ENCODE data around the gene TNFSF11. TPM values are rescaled to one million over a fixed set of nuclear protein-coding genes. Genes with fewer than 3 reads are reported as not detected.

TNFSF11 gene
- polyA plus RNA-seq, 6 donors from 2014 or later, result not detected

DNA sequence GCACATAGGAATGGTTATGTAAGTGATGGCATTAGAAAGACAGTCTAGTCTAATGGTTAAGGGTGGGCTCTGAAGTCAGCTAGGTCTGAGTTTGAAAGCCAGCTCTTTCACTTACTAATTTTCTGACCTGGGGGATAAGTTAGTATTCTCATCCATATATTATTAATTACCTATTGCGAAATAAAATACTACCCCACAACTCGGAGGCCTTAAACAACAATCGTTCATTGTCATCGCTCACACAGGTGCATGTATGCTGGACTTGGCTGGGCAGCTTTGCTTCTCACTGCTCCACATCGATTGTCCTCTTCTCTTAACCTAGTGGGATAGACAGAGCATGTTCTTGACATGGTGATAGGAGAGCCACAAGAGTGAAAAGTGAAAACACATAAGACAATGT, 54.7 kb downstream of the TNFSF11 start:
- Mint-ChIP-seq H3K36me3 (no peaks in the 10 kb centered on the region), H3K9me3 (peaks cover 0 to 1% (median 0%) of the 10 kb centered on the region in 7 donors), H3K27me3 (peaks cover 5 to 26% (median 5%) of the 10 kb centered on the region in 3 donors), H3K27ac (no peak overlapping the region), H3K4me1 (no peaks in the 10 kb centered on the region), H3K4me3 (no peak overlapping the region)
- ATAC-seq (ENCODE audit: low read depth in 2 of 2), result no peak
- no peak for DNase-seq

DNA sequence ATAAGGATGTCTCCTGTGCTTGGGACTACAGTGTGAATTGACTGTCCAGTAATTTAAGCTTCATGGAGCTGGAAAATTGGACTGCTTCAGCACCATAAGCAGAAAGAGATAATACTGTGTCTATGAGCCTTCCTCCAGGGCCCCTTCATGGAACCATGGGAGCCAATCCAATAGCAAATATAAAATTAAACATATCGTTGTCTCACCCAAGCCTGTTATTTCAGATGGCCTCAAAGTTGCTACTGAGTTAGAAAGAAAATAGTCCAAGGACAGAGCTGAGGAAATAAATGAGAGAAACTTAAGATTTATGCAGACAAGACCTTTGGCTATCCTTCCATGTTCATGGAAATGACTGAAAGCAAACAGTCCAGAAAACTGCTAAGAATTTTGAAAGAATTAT, 57.2 kb downstream of the TNFSF11 start:
- H3K4me3 Mint-ChIP-seq, result no peak overlapping the region
- DNase-seq (no peak), ATAC-seq (ENCODE audit: low read depth in 2 of 2) (no peak)
- H3K36me3 Mint-ChIP-seq, result no peaks in the 10 kb centered on the region
- no peaks in the 10 kb centered on the region for H3K4me1 Mint-ChIP-seq
- H3K27me3 Mint-ChIP-seq, result peaks cover 5 to 21% (median 13%) of the 10 kb centered on the region in 3 donors
- H3K9me3 Mint-ChIP-seq, result peaks cover 0 to 2% (median 0%) of the 10 kb centered on the region in 7 donors
- H3K27ac Mint-ChIP-seq, result peak overlapping the region in 1 of 6 donors; percentile 49

DNA sequence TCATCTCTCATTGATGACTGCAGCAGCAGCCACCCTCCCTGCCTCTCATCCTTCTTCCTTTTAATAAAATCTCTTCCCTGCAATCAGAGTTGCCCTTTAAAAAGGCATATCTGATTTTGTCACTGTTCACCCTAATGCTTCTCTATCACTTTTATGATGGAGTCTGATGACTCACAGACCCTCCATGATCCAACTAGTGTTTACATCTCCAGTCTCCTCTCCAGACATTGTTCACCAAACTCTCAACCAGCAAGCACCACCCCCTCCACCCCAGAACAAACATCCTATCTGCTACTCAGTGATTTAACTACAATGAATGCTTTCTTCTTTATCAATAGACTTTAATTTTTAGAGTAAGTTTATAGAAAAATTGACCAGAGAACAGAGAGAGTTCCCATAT, 59.5 kb downstream of the TNFSF11 start:
- Mint-ChIP-seq H3K27me3 (peaks cover 0 to 10% (median 8%) of the 10 kb centered on the region in 3 donors), H3K27ac (peak overlapping the region in 1 of 6 donors; percentile 61), H3K36me3 (no peaks in the 10 kb centered on the region), H3K4me1 (no peaks in the 10 kb centered on the region), H3K9me3 (peaks cover 0 to 3% (median 0%) of the 10 kb centered on the region in 7 donors), H3K4me3 (no peak overlapping the region)
- DNase-seq, result no peak
- no peak for ATAC-seq (ENCODE audit: low read depth in 2 of 2)

DNA sequence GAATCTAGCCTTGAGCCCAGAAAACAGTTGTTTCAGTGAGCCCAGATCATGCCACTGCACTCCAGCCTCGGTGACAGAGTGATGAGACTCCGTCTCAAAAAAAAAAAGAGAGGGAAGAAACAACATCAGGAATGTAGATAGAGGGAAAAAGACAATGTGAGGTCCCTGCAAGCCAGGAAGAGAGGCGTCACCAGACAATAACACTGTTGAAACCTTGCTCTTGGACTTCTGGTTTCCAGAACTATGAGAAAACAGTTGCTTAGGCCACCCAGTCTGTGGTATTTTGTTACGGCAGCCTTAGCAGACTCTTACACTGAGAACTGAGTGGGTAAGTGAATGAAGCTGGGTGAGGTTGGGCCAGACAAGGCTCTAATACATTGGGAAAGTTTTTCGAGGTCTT, 64.1 kb downstream of the TNFSF11 start:
- no peak for ATAC-seq (ENCODE audit: low read depth in 2 of 2)
- H3K4me3 Mint-ChIP-seq, result no peak overlapping the region

DNA sequence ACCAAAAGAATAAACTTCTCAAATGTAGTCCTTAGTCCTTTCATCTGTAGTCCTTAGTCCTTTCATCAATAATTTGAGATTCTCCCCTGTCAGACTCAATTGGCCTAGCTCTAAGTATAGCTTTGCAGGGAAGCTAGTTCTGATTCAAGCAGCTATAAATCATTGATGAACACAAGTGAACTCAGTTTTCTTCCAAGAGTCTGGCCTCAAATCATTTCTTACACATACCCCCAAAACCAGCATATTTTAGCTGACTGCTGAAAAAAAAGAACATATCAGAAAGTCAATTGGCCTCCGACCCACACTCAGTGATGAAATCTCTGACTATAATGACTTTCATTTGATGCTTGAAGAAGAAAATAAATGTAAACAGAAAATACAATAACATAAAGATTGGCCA, 64.9 kb downstream of the TNFSF11 start:
- H3K4me3 Mint-ChIP-seq, result no peak overlapping the region
- H3K27me3 Mint-ChIP-seq, result peaks cover 0 to 21% (median 16%) of the 10 kb centered on the region in 3 donors
- H3K4me1 Mint-ChIP-seq, result no peaks in the 10 kb centered on the region
- H3K9me3 Mint-ChIP-seq, result peaks cover 2 to 20% (median 11%) of the 10 kb centered on the region in 7 donors
- ATAC-seq (ENCODE audit: low read depth in 2 of 2) (no peak), DNase-seq (no peak)
- no peak overlapping the region for H3K27ac Mint-ChIP-seq
- peaks cover 0 to 9% of the 10 kb centered on the region in 2 donors for H3K36me3 Mint-ChIP-seq

More for the DNA sequence above, 64.1 kb downstream of the TNFSF11 start:
- Mint-ChIP-seq H3K9me3 (peaks cover 2 to 20% (median 11%) of the 10 kb centered on the region in 7 donors), H3K27ac (no peak overlapping the region), H3K36me3 (peaks cover 0 to 9% of the 10 kb centered on the region in 2 donors), H3K27me3 (peaks cover 0 to 21% (median 16%) of the 10 kb centered on the region in 3 donors), H3K4me1 (no peaks in the 10 kb centered on the region)
- DNase-seq, result no peak

DNA sequence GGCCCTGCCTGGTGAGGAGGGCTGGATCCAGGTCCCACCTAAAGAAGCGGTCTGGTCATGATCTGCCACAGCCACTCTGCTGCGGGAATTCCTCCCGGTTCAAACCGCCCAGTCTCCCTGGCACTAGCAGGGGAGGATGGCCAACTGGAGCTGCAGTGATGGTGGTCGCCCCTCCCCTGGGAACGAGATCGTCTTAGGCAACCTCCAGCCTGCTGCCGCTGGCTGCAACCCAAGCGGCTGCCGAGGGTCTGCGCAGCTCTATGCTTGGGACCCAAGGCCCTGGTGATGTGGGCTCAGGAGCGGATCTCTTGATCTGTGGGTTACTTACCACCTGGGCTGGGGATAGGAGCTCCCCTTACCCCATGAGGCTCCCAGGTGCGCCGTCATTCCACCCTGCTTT, 69.1 kb downstream of the TNFSF11 start:
- Mint-ChIP-seq H3K9me3 (peaks cover 2 to 20% (median 11%) of the 10 kb centered on the region in 7 donors), H3K27ac (no peak overlapping the region), H3K36me3 (peaks cover 0 to 9% of the 10 kb centered on the region in 2 donors), H3K4me1 (no peaks in the 10 kb centered on the region), H3K4me3 (no peak overlapping the region), H3K27me3 (peaks cover 4 to 20% (median 16%) of the 10 kb centered on the region in 3 donors)
- DNase-seq, result no peak
- ATAC-seq (ENCODE audit: low read depth in 2 of 2), result no peak

DNA sequence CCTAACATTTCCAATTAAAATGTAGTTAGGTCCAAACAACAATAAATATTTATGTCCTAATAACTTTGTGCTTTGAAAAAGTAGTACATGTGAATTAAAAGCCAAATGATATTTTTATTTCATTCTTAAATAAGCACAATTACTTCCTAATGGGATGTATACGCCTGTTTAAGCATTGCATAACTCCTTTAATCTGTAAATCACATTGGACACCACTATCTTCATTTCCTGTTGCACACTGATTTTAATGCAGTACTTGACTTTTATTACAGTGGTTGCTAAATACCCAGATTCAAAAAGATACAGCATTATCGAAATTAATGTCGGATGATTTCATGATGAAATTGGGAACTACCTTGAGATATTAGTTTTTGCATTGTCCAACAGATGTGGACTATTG, 70.9 kb downstream of the TNFSF11 start:
- peaks cover 7 to 20% (median 19%) of the 10 kb centered on the region in 3 donors for H3K27me3 Mint-ChIP-seq
- peaks cover 2 to 20% (median 9%) of the 10 kb centered on the region in 7 donors for H3K9me3 Mint-ChIP-seq

DNA sequence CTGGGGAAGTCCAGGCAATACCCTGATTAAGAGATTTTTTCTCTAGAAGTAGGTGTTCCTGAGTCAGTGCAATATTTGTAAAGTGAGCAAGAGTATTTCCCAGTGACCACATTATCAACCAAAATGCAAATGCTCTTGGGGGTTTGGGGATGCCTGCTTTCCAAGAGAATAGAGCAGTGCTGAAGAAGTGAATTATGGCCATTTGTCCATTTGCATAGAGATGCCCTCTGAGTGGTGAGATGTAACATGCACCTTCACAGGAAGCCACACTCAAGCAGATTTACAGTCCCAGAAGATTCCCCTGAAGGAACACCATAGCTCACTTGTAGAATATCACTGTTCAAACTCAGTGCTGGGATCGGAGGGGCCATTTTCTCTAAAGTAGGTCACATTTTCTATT, 71.8 kb downstream of the TNFSF11 start:
- Mint-ChIP-seq H3K36me3 (peaks cover 0 to 9% of the 10 kb centered on the region in 2 donors), H3K4me1 (peaks cover 0 to 2% (median 0%) of the 10 kb centered on the region in 3 donors), H3K9me3 (peaks cover 0 to 14% (median 9%) of the 10 kb centered on the region in 7 donors), H3K27me3 (peaks cover 16 to 28% (median 25%) of the 10 kb centered on the region in 3 donors), H3K27ac (no peak overlapping the region), H3K4me3 (no peak overlapping the region)
- ATAC-seq (ENCODE audit: low read depth in 2 of 2), result no peak
- no peak for DNase-seq

More for the DNA sequence above, 70.9 kb downstream of the TNFSF11 start:
- Mint-ChIP-seq H3K4me3 (no peak overlapping the region), H3K27ac (no peak overlapping the region), H3K36me3 (peaks cover 0 to 9% of the 10 kb centered on the region in 2 donors), H3K4me1 (no peaks in the 10 kb centered on the region)
- DNase-seq, result no peak
- no peak for ATAC-seq (ENCODE audit: low read depth in 2 of 2)

DNA sequence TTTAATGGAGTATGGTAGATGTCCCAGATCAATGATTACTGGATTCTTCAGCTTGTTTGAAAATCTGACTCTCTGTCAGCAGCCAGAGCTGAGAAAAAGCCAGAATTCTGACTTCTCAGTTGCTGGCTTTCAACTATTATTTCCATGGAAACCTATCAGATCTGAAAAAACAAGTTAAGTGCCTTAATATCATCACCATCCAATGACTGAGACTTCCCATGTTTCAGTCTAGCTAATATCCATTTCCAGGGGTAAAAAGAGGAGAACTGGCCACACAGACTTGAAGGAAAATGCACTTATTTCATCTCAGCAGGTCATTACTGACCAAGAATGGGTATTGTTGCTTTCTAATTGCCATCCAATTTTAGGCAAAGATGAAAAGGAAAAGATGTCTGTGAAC, 75.2 kb downstream of the TNFSF11 start:
- ATAC-seq (ENCODE audit: low read depth in 2 of 2), result no peak
- peaks cover 28 to 48% (median 38%) of the 10 kb centered on the region in 3 donors for H3K27me3 Mint-ChIP-seq
- no peak overlapping the region for H3K4me3 Mint-ChIP-seq
- H3K9me3 Mint-ChIP-seq, result peaks cover 0 to 3% (median 0%) of the 10 kb centered on the region in 7 donors
- H3K4me1 Mint-ChIP-seq, result peaks cover 0 to 2% (median 0%) of the 10 kb centered on the region in 3 donors
- DNase-seq, result no peak
- no peak overlapping the region for H3K27ac Mint-ChIP-seq
- no peaks in the 10 kb centered on the region for H3K36me3 Mint-ChIP-seq

DNA sequence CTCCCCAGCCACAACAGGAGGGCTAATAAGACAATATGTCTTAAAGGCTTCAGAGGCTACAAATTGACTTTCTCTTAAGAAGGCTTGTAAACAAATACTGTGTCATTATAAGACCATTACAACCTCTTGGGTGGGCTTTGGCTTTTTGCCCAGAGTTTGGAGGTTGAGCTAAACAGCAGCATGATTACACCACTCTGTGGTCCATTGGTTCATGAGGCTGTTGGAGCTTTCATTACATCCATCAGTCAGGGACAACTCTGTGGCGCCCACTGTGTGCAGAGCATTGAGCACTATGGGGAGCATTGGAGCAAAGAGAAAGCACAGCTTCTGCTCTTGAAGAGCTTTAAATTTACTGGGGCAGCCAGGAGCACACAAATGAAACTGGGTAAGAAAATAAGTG, 75.9 kb downstream of the TNFSF11 start:
- H3K4me3 Mint-ChIP-seq, result no peak overlapping the region
- ATAC-seq (ENCODE audit: low read depth in 2 of 2), result no peak
- H3K27me3 Mint-ChIP-seq, result peaks cover 29 to 50% (median 41%) of the 10 kb centered on the region in 3 donors
- peaks cover 0 to 2% (median 0%) of the 10 kb centered on the region in 3 donors for H3K4me1 Mint-ChIP-seq
- no peak overlapping the region for H3K27ac Mint-ChIP-seq
- H3K36me3 Mint-ChIP-seq, result no peaks in the 10 kb centered on the region
- no peak for DNase-seq
- peaks cover 0 to 3% (median 0%) of the 10 kb centered on the region in 7 donors for H3K9me3 Mint-ChIP-seq

DNA sequence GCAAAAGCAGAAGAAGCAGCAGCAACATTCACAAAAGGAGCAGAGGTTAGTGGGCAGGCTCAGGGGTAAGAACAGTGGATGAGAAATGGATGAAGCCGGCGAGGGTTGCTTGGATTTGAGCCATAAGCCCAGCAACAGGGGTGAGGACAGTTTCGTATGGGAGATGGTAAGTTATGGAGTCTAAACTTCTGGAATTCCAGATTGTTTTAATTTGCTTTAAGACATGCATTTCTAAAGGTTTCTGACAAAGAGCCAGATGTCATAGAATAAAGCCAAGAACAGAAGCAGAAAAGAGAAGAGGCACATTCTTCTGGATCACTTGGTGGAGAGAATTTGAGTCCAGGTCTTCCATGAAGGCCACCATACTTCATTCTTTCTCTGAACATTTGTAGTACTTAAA, 76.6 kb downstream of the TNFSF11 start:
- DNase-seq (no peak), ATAC-seq (ENCODE audit: low read depth in 2 of 2) (no peak)
- no peak overlapping the region for H3K4me3 Mint-ChIP-seq
- peaks cover 36 to 57% (median 48%) of the 10 kb centered on the region in 3 donors for H3K27me3 Mint-ChIP-seq
- H3K4me1 Mint-ChIP-seq, result peaks cover 0 to 2% (median 0%) of the 10 kb centered on the region in 3 donors
- no peaks in the 10 kb centered on the region for H3K36me3 Mint-ChIP-seq
- no peak overlapping the region for H3K27ac Mint-ChIP-seq
- H3K9me3 Mint-ChIP-seq, result peaks cover 0 to 3% (median 0%) of the 10 kb centered on the region in 7 donors

DNA sequence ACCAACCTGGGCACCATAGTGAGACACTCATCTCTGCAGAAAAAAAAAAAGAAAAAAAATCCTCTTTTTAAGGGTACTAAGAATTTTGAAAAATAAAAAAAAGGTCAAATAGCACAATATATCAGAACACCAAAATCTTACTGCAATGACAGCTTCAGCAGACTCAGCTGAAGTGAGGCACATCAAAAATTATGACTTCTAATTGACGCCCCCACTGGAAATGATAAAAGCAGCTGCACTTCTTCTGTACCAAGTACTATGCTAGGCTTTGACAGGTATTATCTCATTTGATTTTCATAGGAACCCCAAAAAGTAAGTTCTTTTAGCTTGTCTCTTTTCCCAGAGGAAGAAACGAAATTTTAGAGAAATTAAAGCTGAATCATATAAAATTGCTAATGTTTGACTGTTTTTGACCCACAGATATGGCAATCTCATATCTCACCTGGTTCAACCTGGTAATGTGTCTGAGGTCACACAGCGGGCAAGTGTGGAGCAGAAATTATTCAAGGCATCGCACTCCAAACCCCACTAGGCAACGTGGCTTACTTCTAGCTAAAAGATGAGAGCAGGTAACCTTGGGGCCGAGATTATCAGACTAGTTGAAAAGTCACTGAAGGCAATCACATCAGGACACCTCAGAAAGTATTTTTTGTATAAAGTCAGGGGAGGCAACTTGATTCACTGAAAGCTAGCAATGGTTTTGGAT, 78.1 kb downstream of the TNFSF11 start:
- DNase-seq (no peak), ATAC-seq (ENCODE audit: low read depth in 2 of 2) (no peak)
- Mint-ChIP-seq H3K27me3 (peaks cover 39 to 60% (median 49%) of the 10 kb centered on the region in 3 donors), H3K4me1 (peaks cover 0 to 2% (median 0%) of the 10 kb centered on the region in 3 donors), H3K36me3 (no peaks in the 10 kb centered on the region), H3K4me3 (no peak overlapping the region), H3K27ac (peak overlapping the region in 1 of 6 donors; percentile 22), H3K9me3 (peaks cover 0 to 3% (median 0%) of the 10 kb centered on the region in 7 donors)

DNA sequence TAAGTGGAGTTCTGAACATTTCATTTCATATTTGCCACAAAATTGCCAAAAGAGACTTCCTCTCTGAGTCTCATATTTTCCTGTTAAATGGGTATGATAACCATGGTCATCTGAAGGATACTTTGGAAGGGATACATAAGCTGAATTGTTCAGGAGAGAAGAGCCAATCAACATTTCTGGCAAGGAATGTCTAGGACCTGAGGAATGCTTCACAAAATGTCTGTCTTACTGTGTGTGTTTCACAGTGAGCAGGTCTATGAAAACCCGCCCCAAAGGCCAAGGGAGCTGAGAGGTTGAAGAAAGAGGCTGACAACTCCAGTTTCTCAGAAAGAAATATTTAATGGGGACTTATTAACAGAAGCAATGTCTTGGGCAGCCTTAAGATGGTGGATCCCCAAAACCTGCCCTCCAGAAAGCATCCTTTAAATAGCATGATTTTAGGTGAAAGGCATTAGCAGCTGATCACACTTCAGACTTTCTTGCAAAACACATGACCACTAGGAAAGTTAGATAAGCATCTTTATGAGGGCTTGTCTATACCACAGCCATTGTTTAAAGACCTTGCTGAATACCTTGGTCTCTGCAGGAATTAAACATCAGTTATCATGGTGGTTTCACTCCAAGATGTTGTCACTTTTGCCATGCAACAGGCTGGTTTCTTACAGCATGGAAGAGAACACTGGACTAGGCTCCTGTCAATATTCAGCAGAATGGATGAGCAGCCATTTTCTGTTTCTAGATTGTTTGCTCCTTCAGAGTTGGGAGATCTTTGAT, 78.9 kb downstream of the TNFSF11 start:
- Mint-ChIP-seq H3K27me3 (peaks cover 46 to 67% (median 49%) of the 10 kb centered on the region in 3 donors), H3K4me3 (no peak overlapping the region), H3K36me3 (no peaks in the 10 kb centered on the region), H3K4me1 (peaks cover 0 to 2% (median 0%) of the 10 kb centered on the region in 3 donors), H3K27ac (no peak overlapping the region), H3K9me3 (peaks cover 0 to 3% (median 0%) of the 10 kb centered on the region in 7 donors)
- no peak for DNase-seq
- no peak for ATAC-seq (ENCODE audit: low read depth in 2 of 2)
